HEK293 (cell line): ENCODE measurements around the gene SRC.

Experiments
- CTCF ChIA-PET: fragments of 350-600 bp; formaldehyde crosslinking; extraction: SDS; loops from one replicate; lab custom pipeline; 2021; ENCODE audit warnings: antibody characterized with exemption; lab: Yijun Ruan, JAX
- POLR2A ChIA-PET: fragments of 300-600 bp; formaldehyde crosslinking; extraction: SDS; loops from one replicate; lab custom pipeline; 2020; ENCODE audit warnings: antibody characterized with exemption, inconsistent platforms; lab: Yijun Ruan, JAX
- H3K27ac ChIP-seq: fragments of 200-500 bp; sonication (Bioruptor generic); 2 replicates; pipeline ENCODE4 v1.5.1; 2014; ENCODE audit warnings: low read depth, low read length, control low read depth, inconsistent platforms; ENCODE audit errors: extremely low read depth
- H3K36me3 ChIP-seq, 2 experiments: fragments of 200-500 bp in 1 of 2; sonication (Bioruptor generic) in 1 of 2; 1 replicate in 1 of 2; 2 replicates in 1 of 2; pipeline ENCODE4 v1.5.1; 2014 to 2017; ENCODE audit warnings: inconsistent platforms in 2 of 2, low read length in 2 of 2; ENCODE audit not compliant: control insufficient read depth in 2 of 2, insufficient read depth in 1 of 2
- H3K4me1 ChIP-seq: fragments of 200-500 bp; sonication (Bioruptor generic); 2 replicates; pipeline ENCODE4 v1.5.1; 2014; ENCODE audit warnings: mild to moderate bottlenecking, low read length, inconsistent platforms; ENCODE audit not compliant: control insufficient read depth, insufficient read depth
- H3K4me3 ChIP-seq: 2 replicates; pipeline ENCODE4 v1.5.1; 2011; ENCODE audit warnings: low read depth, mild to moderate bottlenecking, control low read depth, low read length, moderate library complexity
- H3K9me3 ChIP-seq: fragments of 200-500 bp; sonication (Bioruptor generic); 2 replicates; pipeline ENCODE4 v1.5.1; 2014; ENCODE audit warnings: low read depth, low read length, inconsistent platforms; ENCODE audit not compliant: control insufficient read depth, insufficient read depth
- EGR2 ChIP-seq: fragments of 450-650 bp; formaldehyde crosslinking; IDR thresholded peaks from 2 replicates; pipeline ENCODE4 v1.5.1; 2016; ENCODE audit warnings: low read depth, missing biosample characterization, missing genetic modification characterization
- KLF7 ChIP-seq: fragments of 450-650 bp; formaldehyde crosslinking; IDR thresholded peaks from 2 replicates; pipeline ENCODE4 v1.5.1; 2016; ENCODE audit warnings: missing biosample characterization, missing genetic modification characterization, borderline replicate concordance
- RBAK ChIP-seq: fragments of 450-650 bp; formaldehyde crosslinking; IDR thresholded peaks from 2 replicates; pipeline ENCODE4 v1.5.1; 2016; ENCODE audit warnings: missing biosample characterization, missing genetic modification characterization
- SCRT1 ChIP-seq: fragments of 450-650 bp; formaldehyde crosslinking; IDR thresholded peaks from 2 replicates; pipeline ENCODE4 v1.5.1; 2016; ENCODE audit warnings: missing biosample characterization, missing genetic modification characterization, borderline replicate concordance
- ZEB2 ChIP-seq: fragments of 450-650 bp; formaldehyde crosslinking; IDR thresholded peaks from 2 replicates; pipeline ENCODE4 v1.5.1; 2016; ENCODE audit warnings: missing biosample characterization, missing genetic modification characterization
- ZFHX2 ChIP-seq: fragments of 450-650 bp; formaldehyde crosslinking; conservative IDR thresholded peaks from 2 replicates; pipeline ENCODE4 v1.5.1; 2016; ENCODE audit warnings: missing biosample characterization, missing genetic modification characterization
- ZNF140 ChIP-seq: fragments of 450-650 bp; formaldehyde crosslinking; IDR thresholded peaks from 2 replicates; pipeline ENCODE4 v1.5.1; 2016; ENCODE audit warnings: missing biosample characterization, missing genetic modification characterization
- ZNF146 ChIP-seq: fragments of 450-650 bp; formaldehyde crosslinking; IDR thresholded peaks from 2 replicates; pipeline ENCODE4 v1.5.1; 2016; ENCODE audit warnings: missing biosample characterization, missing genetic modification characterization
- ZNF155 ChIP-seq: fragments of 450-650 bp; formaldehyde crosslinking; IDR thresholded peaks from 2 replicates; pipeline ENCODE4 v1.5.1; 2016; ENCODE audit warnings: missing biosample characterization, missing genetic modification characterization
- ZNF214 ChIP-seq: fragments of 450-650 bp; formaldehyde crosslinking; IDR thresholded peaks from 2 replicates; pipeline ENCODE4 v1.5.1; 2017; ENCODE audit warnings: missing biosample characterization, mild to moderate bottlenecking, missing genetic modification characterization, borderline replicate concordance
- ZNF335 ChIP-seq: fragments of 450-650 bp; formaldehyde crosslinking; conservative IDR thresholded peaks from 2 replicates; pipeline ENCODE4 v1.5.1; 2016; ENCODE audit warnings: missing biosample characterization, missing genetic modification characterization
- ZNF341 ChIP-seq: fragments of 450-650 bp; formaldehyde crosslinking; IDR thresholded peaks from 2 replicates; pipeline ENCODE4; 2016; ENCODE audit warnings: low read depth, missing biosample characterization, missing genetic modification characterization
- ZNF391 ChIP-seq: fragments of 450-650 bp; formaldehyde crosslinking; IDR thresholded peaks from 2 replicates; pipeline ENCODE4 v1.5.1; 2016; ENCODE audit warnings: low read depth, missing biosample characterization, missing genetic modification characterization, borderline replicate concordance
- ZNF416 ChIP-seq: fragments of 450-650 bp; formaldehyde crosslinking; IDR thresholded peaks from 2 replicates; pipeline ENCODE4 v1.5.1; 2016; ENCODE audit warnings: missing biosample characterization, missing genetic modification characterization
- ZNF596 ChIP-seq: fragments of 450-650 bp; IDR thresholded peaks from 2 replicates; pipeline ENCODE4 v1.5.0; 2018; ENCODE audit warnings: missing biosample characterization, mild to moderate bottlenecking, missing genetic modification characterization, moderate library complexity
- ZNF623 ChIP-seq: fragments of 450-650 bp; formaldehyde crosslinking; IDR thresholded peaks from 2 replicates; pipeline ENCODE4 v1.5.1; 2016; ENCODE audit warnings: missing biosample characterization, missing genetic modification characterization
- ZNF629 ChIP-seq: fragments of 450-650 bp; formaldehyde crosslinking; IDR thresholded peaks from 2 replicates; pipeline ENCODE4 v1.5.1; 2017; ENCODE audit warnings: missing biosample characterization, missing genetic modification characterization
- ZNF654 ChIP-seq: fragments of 450-650 bp; formaldehyde crosslinking; IDR thresholded peaks from 2 replicates; pipeline ENCODE4 v1.5.1; 2016; ENCODE audit warnings: low read depth, missing biosample characterization, missing genetic modification characterization
- ZXDB ChIP-seq: fragments of 450-650 bp; formaldehyde crosslinking; IDR thresholded peaks from 2 replicates; pipeline ENCODE4 v1.5.1; 2016; ENCODE audit warnings: missing biosample characterization, missing genetic modification characterization
- TF ChIP-seq, protein P1 (sequence below): fragments of 450-650 bp; formaldehyde crosslinking; IDR thresholded peaks from 2 replicates; pipeline ENCODE4 v1.5.1; 2016; ENCODE audit warnings: missing biosample characterization, missing genetic modification characterization
- TF ChIP-seq, protein P2 (sequence below): fragments of 450-650 bp; formaldehyde crosslinking; IDR thresholded peaks from 2 replicates; pipeline ENCODE4 v1.5.1; 2016; ENCODE audit warnings: missing biosample characterization, missing genetic modification characterization
- TF ChIP-seq, protein P3 (sequence below): fragments of 450-650 bp; formaldehyde crosslinking; IDR thresholded peaks from 2 replicates; pipeline ENCODE4 v1.5.1; 2017; ENCODE audit warnings: missing biosample characterization, missing genetic modification characterization
- TF ChIP-seq, protein P4 (sequence below): fragments of 450-650 bp; formaldehyde crosslinking; IDR thresholded peaks from 2 replicates; pipeline ENCODE4 v1.5.1; 2017; ENCODE audit warnings: missing biosample characterization, mild to moderate bottlenecking, missing genetic modification characterization, moderate library complexity

The SRC gene

DNA sequence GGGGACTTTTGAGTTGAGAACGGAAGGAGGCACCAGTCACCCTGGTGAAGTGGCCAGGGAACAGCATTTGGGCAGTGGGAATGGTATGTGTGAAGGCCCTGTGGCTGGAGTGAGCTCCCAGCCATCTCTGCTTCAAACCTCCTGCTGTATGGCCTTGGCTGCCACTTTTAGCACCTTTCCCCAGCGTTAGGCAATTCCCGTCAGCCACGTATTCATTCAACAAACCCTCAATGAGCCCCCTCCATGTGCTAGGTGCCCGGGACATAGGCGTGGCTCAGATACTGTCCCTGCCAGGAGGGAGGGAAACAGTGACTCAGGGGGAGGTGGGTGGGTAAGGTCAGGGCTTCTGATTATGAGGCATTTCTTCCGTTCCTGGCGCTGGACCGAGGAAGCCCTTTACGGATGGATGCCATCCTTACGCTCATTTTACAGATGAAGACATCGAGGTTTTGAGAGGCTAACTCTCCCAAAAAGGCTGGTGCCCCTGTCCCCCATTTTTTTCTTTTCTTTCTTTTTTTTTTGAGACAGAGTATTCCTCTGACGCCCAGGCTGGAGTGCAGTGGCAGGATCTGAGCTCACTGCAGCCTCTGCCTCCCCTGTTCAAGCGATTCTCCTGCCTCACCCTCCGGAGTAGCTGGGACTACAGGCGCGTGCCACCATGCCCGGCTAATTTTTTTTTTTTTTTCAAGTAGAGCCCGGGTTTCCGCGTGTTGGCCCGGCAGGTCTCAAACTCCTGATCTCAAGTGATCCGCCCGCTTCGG is 37.5 kb downstream of the SRC start:
- TF ChIP-seq, protein P1, sequence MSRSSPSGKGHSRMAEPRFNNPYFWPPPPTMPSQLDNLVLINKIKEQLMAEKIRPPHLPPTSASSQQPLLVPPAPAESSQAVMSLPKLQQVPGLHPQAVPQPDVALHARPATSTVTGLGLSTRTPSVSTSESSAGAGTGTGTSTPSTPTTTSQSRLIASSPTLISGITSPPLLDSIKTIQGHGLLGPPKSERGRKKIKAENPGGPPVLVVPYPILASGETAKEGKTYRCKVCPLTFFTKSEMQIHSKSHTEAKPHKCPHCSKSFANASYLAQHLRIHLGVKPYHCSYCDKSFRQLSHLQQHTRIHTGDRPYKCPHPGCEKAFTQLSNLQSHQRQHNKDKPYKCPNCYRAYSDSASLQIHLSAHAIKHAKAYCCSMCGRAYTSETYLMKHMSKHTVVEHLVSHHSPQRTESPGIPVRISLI (tag by site-specific recombination) = 0 out of 2 replicates have a peak, but pooled peaks have one; percentile 54
- TF ChIP-seq ZNF623 (tag by site-specific recombination) (0 out of 2 replicates have a peak, but pooled peaks have one; percentile 30), ZNF391 (tag by site-specific recombination) (no peak)
- H3K4me3 ChIP-seq = no peak overlapping the region
- H3K36me3 ChIP-seq = peaks cover 0 to 56% of the 10 kb centered on the region in 2 experiments; a peak in 1 of 3 replicates
- CTCF ChIA-PET = interaction anchor here (1.0 to 2.3 kb wide), 5 partner anchors 12 to 113 kb away, joined by 3 to 25 read pairs (median 4); no protein-coding TSS in a partner anchor
- POLR2A ChIA-PET = interaction anchor here (0.6 kb wide), 1 partner anchor 129 kb away, joined by 3 read pairs; no protein-coding TSS in a partner anchor
- no peak overlapping the region for H3K27ac ChIP-seq
- H3K9me3 ChIP-seq = no peaks in the 10 kb centered on the region
- H3K4me1 ChIP-seq = no peaks in the 10 kb centered on the region

DNA sequence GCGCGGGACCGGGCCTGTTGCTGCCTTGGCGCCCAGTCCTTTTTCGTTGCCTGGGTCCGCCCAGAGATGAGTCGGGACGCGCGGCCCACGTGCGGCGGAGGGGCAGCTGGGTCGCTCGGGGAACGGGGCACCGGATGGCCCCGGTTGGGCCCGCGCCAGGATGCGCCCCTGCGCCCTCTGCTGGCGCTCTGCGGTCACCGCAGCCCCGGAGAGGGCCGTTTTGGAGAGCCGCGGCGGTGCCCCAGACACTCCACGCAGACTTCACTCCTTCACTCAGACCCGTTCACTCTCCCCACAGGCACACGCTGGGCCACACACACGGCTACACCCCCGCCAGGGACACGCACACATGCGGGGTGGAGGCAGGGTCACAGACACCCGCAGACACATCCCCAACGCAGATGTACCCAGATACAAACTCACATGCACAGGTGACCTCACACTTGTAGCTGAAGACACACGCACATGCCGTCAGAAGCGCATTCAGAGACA is 38.8 kb downstream of the SRC start:
- Histone ChIP-seq H3K4me1 (no peaks in the 10 kb centered on the region), H3K36me3 (peaks cover 0 to 65% of the 10 kb centered on the region in 2 experiments; a peak in 1 of 3 replicates), H3K9me3 (no peaks in the 10 kb centered on the region), H3K27ac (no peak overlapping the region), H3K4me3 (no peak overlapping the region)
- POLR2A ChIA-PET = interaction anchor here (1.1 kb wide), 1 partner anchor 114 kb away, joined by 3 read pairs; no protein-coding TSS in a partner anchor
- CTCF ChIA-PET = interaction anchor here (0.6 to 2.3 kb wide), 24 partner anchors 8 to 176 kb away, joined by 3 to 25 read pairs (median 4); partner anchors contain the start of gene MANBAL
- TF ChIP-seq SCRT1 (tag by site-specific recombination) (peak; percentile 59), ZNF629 (tag by site-specific recombination) (no peak), ZNF140 (no peak), ZNF214 (no peak), ZNF155 (tag by site-specific recombination) (no peak), KLF7 (tag by site-specific recombination) (peak; percentile 96), ZEB2 (tag by site-specific recombination) (0 out of 2 replicates have a peak, but pooled peaks have one; percentile 34), ZXDB (tag by site-specific recombination) (0 out of 2 replicates have a peak, but pooled peaks have one; percentile 22), ZNF654 (tag by site-specific recombination) (peak; percentile 22; the same call in 1 of the 2 replicates), ZNF416 (no peak), ZNF341 (tag by site-specific recombination) (no peak), ZNF335 (peak; percentile 42), ZFHX2 (tag by site-specific recombination) (0 out of 2 replicates have a peak, but pooled peaks have one; percentile 14), EGR2 (no peak), ZNF596 (tag by site-specific recombination) (no peak), ZNF146 (tag by site-specific recombination) (0 out of 2 replicates have a peak, but pooled peaks have one; percentile 3), RBAK (no peak)
- TF ChIP-seq, protein P2, sequence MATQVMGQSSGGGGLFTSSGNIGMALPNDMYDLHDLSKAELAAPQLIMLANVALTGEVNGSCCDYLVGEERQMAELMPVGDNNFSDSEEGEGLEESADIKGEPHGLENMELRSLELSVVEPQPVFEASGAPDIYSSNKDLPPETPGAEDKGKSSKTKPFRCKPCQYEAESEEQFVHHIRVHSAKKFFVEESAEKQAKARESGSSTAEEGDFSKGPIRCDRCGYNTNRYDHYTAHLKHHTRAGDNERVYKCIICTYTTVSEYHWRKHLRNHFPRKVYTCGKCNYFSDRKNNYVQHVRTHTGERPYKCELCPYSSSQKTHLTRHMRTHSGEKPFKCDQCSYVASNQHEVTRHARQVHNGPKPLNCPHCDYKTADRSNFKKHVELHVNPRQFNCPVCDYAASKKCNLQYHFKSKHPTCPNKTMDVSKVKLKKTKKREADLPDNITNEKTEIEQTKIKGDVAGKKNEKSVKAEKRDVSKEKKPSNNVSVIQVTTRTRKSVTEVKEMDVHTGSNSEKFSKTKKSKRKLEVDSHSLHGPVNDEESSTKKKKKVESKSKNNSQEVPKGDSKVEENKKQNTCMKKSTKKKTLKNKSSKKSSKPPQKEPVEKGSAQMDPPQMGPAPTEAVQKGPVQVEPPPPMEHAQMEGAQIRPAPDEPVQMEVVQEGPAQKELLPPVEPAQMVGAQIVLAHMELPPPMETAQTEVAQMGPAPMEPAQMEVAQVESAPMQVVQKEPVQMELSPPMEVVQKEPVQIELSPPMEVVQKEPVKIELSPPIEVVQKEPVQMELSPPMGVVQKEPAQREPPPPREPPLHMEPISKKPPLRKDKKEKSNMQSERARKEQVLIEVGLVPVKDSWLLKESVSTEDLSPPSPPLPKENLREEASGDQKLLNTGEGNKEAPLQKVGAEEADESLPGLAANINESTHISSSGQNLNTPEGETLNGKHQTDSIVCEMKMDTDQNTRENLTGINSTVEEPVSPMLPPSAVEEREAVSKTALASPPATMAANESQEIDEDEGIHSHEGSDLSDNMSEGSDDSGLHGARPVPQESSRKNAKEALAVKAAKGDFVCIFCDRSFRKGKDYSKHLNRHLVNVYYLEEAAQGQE = no peak
- TF ChIP-seq, protein P3, sequence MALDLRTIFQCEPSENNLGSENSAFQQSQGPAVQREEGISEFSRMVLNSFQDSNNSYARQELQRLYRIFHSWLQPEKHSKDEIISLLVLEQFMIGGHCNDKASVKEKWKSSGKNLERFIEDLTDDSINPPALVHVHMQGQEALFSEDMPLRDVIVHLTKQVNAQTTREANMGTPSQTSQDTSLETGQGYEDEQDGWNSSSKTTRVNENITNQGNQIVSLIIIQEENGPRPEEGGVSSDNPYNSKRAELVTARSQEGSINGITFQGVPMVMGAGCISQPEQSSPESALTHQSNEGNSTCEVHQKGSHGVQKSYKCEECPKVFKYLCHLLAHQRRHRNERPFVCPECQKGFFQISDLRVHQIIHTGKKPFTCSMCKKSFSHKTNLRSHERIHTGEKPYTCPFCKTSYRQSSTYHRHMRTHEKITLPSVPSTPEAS (tag by site-specific recombination) = no peak
- TF ChIP-seq, protein P4, sequence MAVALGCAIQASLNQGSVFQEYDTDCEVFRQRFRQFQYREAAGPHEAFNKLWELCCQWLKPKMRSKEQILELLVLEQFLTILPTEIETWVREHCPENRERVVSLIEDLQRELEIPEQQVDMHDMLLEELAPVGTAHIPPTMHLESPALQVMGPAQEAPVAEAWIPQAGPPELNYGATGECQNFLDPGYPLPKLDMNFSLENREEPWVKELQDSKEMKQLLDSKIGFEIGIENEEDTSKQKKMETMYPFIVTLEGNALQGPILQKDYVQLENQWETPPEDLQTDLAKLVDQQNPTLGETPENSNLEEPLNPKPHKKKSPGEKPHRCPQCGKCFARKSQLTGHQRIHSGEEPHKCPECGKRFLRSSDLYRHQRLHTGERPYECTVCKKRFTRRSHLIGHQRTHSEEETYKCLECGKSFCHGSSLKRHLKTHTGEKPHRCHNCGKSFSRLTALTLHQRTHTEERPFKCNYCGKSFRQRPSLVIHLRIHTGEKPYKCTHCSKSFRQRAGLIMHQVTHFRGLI (tag by site-specific recombination) = no peak
